Osteocyte (in vitro differentiated cells): ENCODE results near the gene ADAMTSL1. TPM values are rescaled to one million over a fixed set of nuclear protein-coding genes. Genes with fewer than 3 reads are reported as not detected.

ENCODE experiments used
- DNase-seq: peaks from one replicate; pipeline ENCODE4 v3.0.0; 2021; ENCODE audit warnings: mixed read lengths; ENCODE audit not compliant: unreplicated experiment; ENCODE audit errors: extremely low spot score
- H3K27ac Mint-ChIP-seq: one replicate; pipeline ENCODE4 v1.8.0; 2021; ENCODE audit warnings: mild to moderate bottlenecking, mixed read lengths; ENCODE audit not compliant: unreplicated experiment
- H3K27me3 Mint-ChIP-seq: one replicate; pipeline ENCODE4 v1.8.0; 2021; ENCODE audit warnings: mixed read lengths; ENCODE audit not compliant: unreplicated experiment
- H3K36me3 Mint-ChIP-seq: one replicate; pipeline ENCODE4 v1.8.0; 2021; ENCODE audit warnings: mixed read lengths; ENCODE audit not compliant: unreplicated experiment
- H3K4me1 Mint-ChIP-seq: one replicate; pipeline ENCODE4 v1.8.0; 2021; ENCODE audit warnings: mixed read lengths; ENCODE audit not compliant: unreplicated experiment
- H3K4me3 Mint-ChIP-seq: one replicate; pipeline ENCODE4 v1.8.0; 2021; ENCODE audit warnings: mild to moderate bottlenecking, moderate library complexity, mixed read lengths; ENCODE audit not compliant: unreplicated experiment
- H3K9me3 Mint-ChIP-seq: one replicate; pipeline ENCODE4 v1.8.0; 2021; ENCODE audit warnings: mixed read lengths; ENCODE audit not compliant: unreplicated experiment
- CTCF ChIP-seq: fragments of 200-600 bp; sonication (generic); IDR thresholded peaks from 2 replicates; pipeline ENCODE4 v1.5.0; 2021; ENCODE audit warnings: antibody characterized with exemption, mild to moderate bottlenecking, moderate library complexity
- total RNA-seq: library from RNA; stranded (reverse); gene quantifications from 2 replicates; pipeline ENCODE4 v1.2.1, GENCODE V29; 2021

The ADAMTSL1 gene
- total RNA-seq, 1 donor from 2014 or later, result 1.5 TPM

DNA sequence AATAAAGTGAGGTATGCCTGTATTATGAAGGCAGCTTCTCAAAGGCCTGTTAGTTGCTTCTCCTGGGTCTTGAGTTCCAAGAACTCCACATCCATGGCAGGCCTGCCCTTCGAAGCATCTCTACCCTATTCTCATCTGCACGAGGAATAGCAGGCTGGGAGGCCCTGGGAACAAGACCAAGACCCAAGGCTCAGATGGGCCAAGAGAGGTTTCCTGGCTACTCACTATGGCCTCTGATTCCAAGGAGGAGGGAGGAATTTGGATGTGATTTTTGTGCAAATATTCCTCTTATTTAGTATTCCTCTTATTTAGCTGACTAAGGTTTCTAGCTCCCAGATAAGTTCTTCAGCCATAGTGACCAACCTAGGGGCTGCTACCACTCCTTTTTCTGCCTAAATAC is 407.8 kb downstream of the ADAMTSL1 start:
- no peak for TF ChIP-seq CTCF
- DNase-seq, result no peak
- Mint-ChIP-seq H3K4me1 (no peaks in the 10 kb centered on the region), H3K27ac (no peak overlapping the region), H3K9me3 (peaks cover 11% of the 10 kb centered on the region), H3K27me3 (peaks cover 6% of the 10 kb centered on the region), H3K4me3 (no peak overlapping the region), H3K36me3 (no peaks in the 10 kb centered on the region)

- no peak for DNase-seq
- Mint-ChIP-seq H3K4me1 (peaks cover 14% of the 10 kb centered on the region), H3K4me3 (no peak overlapping the region), H3K9me3 (peaks cover 11% of the 10 kb centered on the region), H3K27me3 (no peaks in the 10 kb centered on the region), H3K36me3 (no peaks in the 10 kb centered on the region), H3K27ac (no peak overlapping the region)
- no peak for TF ChIP-seq CTCF
Measured at GRCh38 chr9:18887546-18887945, 413.6 kb downstream of the ADAMTSL1 start.

DNA sequence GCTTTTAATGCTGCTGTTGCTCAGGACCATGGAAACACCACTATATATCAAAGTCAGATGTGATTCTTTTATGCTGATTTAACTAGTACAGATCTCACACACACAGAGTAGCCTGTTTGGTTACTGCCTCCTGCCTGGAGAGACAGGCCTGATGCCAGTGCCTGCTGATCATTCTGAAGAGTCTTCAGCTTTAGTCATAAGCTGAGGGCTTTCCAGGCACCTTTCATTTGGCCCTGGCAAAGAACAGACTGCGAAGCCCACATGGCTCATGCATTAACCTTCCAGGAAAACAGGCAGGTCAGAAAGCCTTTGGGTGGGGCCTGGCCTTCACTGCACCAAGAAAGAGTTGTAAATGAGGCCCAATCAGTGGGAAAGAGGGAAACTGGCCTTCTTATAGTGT is 414.3 kb downstream of the ADAMTSL1 start:
- Mint-ChIP-seq H3K4me3 (no peak overlapping the region), H3K27ac (no peak overlapping the region), H3K9me3 (peaks cover 11% of the 10 kb centered on the region), H3K27me3 (no peaks in the 10 kb centered on the region), H3K4me1 (peaks cover 14% of the 10 kb centered on the region), H3K36me3 (no peaks in the 10 kb centered on the region)
- no peak for DNase-seq
- no peak for TF ChIP-seq CTCF

DNA sequence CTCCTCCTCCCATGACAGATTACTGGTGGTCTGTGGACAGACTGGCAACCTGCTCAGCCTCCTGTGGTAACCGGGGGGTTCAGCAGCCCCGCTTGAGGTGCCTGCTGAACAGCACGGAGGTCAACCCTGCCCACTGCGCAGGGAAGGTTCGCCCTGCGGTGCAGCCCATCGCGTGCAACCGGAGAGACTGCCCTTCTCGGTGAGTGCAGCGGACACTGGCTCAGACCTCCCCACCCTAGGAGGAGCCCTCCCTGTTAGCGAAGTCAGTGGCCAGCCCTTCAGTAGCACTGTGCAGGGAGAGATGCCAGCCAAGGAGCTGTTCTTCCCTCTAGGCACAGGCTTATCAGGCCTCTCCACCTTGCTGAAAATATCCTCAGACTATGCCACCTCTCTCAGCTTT is 415.6 kb downstream of the ADAMTSL1 start:
- H3K4me1 Mint-ChIP-seq, result peaks cover 14% of the 10 kb centered on the region
- DNase-seq, result peak; percentile 56
- H3K27me3 Mint-ChIP-seq, result no peaks in the 10 kb centered on the region
- H3K27ac Mint-ChIP-seq, result no peak overlapping the region
- no peaks in the 10 kb centered on the region for H3K36me3 Mint-ChIP-seq
- H3K9me3 Mint-ChIP-seq, result peaks cover 8% of the 10 kb centered on the region
- TF ChIP-seq CTCF, result no peak
- no peak overlapping the region for H3K4me3 Mint-ChIP-seq

DNA sequence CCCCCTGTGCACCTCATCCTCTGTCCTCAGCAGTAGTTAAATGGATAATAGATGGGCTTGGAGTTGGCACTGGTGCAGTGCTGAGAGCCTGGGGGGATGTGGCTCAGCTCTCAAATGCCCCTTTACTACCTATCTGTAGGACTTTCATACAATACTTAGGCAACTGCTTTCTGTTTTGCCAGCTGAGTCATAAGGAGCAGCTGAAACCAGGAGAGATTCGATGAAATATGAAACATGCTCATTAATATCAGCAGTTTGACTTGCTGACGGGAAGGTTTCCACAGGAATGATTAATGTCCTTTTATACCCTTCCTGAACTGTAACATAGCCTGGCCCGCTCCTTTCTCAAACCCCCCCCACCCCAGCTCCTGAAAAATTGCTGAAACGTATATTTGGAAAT is 416.4 kb downstream of the ADAMTSL1 start:
- H3K27ac Mint-ChIP-seq, result peak overlapping the region; percentile 16
- H3K4me3 Mint-ChIP-seq, result no peak overlapping the region
- peak; percentile 42 for DNase-seq
- H3K27me3 Mint-ChIP-seq, result no peaks in the 10 kb centered on the region
- H3K4me1 Mint-ChIP-seq, result peaks cover 14% of the 10 kb centered on the region
- peaks cover 7% of the 10 kb centered on the region for H3K9me3 Mint-ChIP-seq
- no peaks in the 10 kb centered on the region for H3K36me3 Mint-ChIP-seq
- TF ChIP-seq CTCF, result no peak
